NCI-H187 treated with DMSO at 0.1 percent for 48 hours (cell line): ENCODE results near the gene KRT72.
A peak's percentile ranks its signal among the peaks of the same experiment; 100 is the strongest.

Experiments used
- DNase-seq: peaks from one replicate; lab custom pipeline; 2025; lab: John Stamatoyannopoulos, UW

Gene KRT72

GRCh38 chr12:52541709-52542108 is 59.6 kb downstream of the KRT72 start:
- DNase-seq: no peak

GRCh38 chr12:52540531-52540930 is 60.7 kb downstream of the KRT72 start:
- DNase-seq: no peak

GRCh38 chr12:52539821-52540173 is 61.5 kb downstream of the KRT72 start:
- no peak for DNase-seq

- peak; percentile 66 for DNase-seq
These were observed 62.0 kb downstream of the KRT72 start for GRCh38 chr12:52539083-52539820.

- no peak for DNase-seq
These were observed 64.2 kb downstream of the KRT72 start for GRCh38 chr12:52537101-52537500.
